ENCODE measurements around the gene GABRB2.
"Not testable (repeated sequence)": the region's sequence is repeated elsewhere in the genome, so short reads cannot be mapped to it uniquely, and the experiment has no call there.

GABRB2 gene

DNA sequence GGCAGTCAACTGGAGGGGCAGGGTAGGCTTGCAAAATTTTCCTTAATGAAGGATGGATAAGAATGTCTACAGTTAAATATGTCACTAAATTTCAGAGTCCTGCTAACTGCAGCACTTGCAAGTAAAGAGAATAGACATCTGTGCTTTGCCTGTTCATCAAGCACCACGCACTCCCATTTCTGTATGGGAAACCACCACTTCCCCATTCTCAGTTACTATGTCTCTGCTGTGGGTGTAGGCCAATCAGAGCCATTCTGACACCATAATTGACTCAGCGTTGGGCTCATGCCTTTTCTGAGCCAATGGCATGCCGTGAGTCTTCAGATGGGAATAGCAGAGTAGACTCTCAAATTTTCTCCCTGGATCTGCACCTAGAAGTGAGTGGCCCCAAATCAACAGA, 247.5 kb downstream of the GABRB2 start:
- DNase-seq (ENCODE audit: low read depth) = no peak

DNA sequence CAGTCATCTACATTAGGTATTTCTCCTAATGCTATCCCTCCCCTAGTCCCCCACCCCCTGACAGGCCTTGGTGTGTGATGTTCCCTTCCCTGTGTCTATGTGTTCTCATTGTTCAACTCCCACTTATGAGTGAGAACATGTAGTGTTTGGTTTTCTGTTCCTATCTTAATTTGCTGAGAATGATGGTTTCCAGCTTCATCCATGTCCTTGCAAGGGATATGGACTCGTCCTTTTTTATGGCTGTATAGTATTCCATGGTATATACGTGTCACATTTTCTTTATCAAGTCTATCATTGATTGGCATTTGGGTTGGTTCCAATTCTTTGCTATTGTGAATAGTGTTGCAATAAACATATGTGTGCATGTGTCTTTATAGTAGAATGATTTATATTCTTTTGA, 249.1 kb downstream of the GABRB2 start:
- DNase-seq (ENCODE audit: low read depth) = not testable (repeated sequence)

DNA sequence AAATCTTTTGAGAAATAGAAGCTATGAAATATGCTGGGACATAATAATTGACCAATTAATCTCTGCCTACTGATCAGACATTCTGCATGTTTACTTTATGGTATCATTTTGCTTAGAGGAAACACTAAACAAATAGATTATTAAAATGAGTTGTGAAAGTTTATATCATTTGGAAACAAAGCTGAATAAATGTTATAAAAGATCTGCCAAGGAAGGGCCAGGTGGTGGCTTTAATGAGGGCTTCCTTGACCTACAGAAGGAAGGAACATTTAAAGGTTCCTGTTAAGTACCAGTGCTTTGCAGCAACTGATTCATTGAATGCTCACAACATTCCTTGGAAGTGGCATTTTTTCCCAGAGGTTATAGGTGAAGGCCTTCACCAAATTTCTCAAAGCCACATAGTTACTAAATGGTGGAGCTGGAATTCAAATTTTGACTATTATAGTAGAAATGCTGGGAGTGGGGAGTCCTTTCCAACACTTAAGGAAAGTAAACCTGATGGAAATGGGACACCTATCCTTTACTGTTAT, 250.7 kb downstream of the GABRB2 start:
- no peak for DNase-seq (ENCODE audit: low read depth)

DNA sequence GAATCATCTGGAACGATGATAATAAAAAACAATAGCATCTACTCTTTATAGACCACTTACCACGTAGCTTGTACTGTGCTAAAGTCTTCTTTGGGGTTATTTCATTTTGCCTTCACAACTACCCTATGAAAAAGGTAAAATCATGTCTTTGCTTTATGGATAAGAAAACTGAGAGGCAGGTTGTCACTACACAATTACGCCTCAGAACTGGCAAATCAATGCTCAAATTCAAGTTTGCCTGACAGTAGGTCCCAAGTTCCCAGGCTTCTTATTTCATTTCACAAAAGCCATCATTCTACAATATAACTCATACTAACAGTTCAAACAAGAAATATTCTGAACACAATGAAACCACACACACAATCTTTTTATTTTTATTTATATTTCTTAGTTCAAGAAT, 258.5 kb downstream of the GABRB2 start:
- DNase-seq (ENCODE audit: low read depth) = no peak

DNA sequence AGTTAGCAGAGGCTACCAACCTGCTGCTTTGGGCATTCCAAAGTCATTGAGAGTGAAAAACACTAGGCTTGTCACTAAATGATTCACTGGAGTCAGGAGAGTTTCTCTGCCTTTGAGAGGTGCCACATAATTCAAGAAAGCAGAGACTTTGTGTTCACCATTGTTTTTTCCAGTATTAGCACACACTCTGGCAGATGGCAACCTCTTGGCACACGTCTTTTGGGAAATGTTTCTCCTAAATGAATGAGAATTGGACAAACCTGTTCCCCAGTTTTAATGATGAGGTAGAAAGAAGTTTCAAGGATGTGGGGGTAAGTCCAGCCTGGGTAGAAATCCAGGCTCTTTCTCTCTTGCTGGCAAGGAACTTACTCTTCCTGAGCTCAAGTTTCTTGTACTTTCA, 259.1 kb downstream of the GABRB2 start:
- DNase-seq (ENCODE audit: low read depth) = no peak

DNA sequence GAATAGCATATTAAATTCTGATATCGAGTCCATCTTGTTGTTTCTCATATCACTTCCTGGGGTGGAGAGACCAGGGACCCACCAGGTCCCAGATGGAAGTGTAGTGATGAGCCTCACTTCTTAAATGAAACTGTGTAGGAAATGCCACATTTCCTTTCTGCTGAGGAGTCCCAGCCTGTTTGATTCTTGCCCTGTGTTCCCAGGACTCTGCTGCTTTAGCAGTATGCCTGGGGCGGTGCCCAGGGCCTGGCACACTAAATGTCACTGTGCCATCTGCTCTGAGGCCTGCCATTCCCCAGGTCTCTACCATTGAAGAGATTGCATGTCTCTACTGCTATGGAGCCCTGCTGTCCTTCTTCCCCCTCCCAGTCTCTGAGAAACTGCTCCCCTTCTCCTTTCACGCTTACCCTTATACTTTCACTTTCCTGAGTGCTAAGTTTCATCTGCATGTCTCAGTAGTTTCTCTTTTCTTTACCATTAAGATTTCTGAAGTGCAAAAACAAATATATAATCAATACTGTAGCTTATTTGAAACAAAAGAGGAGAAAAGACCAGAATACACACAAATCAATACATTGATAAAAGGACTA, 260.4 kb downstream of the GABRB2 start:
- DNase-seq (ENCODE audit: low read depth) = no peak

DNA sequence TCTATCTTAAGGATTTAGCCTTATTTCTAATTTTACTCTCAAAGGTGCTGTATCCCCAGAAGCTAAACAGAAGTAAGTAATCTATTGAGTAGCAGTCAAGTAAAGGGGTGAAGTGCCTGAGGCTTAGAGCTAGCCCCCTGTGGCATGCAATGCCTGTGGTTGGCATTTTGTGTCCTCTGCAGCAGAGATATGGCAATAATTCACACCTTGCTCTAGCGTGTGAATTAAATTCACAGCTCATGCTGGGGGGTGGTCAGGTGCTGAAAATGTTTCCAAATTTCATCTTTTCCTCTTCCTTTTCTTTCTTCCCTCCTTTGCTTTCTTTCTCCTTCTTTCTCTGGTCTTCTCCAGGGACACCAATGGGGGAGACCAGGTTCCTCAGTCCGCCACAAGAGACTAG, 262.1 kb downstream of the GABRB2 start:
- no peak for DNase-seq (ENCODE audit: low read depth)

DNA sequence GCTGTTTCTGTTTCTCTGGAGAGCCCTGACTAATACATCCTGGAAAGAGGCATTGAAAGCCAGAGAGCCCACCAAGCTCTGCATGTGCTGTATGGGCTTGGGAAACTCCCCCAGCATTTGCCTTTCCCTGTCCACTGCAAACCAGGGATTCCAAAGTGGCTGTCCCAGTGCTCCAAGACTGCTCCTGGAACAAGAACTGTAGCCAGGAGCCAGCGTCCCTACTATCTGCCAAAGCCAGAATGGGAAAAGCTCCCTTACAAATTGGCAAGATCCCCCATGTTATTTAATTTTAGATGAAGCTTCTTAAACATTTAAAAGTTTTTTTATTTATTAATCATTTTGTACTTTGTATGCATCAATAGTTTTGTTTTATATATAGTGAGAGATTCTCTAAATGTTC, 263.2 kb downstream of the GABRB2 start:
- no peak for DNase-seq (ENCODE audit: low read depth)

DNA sequence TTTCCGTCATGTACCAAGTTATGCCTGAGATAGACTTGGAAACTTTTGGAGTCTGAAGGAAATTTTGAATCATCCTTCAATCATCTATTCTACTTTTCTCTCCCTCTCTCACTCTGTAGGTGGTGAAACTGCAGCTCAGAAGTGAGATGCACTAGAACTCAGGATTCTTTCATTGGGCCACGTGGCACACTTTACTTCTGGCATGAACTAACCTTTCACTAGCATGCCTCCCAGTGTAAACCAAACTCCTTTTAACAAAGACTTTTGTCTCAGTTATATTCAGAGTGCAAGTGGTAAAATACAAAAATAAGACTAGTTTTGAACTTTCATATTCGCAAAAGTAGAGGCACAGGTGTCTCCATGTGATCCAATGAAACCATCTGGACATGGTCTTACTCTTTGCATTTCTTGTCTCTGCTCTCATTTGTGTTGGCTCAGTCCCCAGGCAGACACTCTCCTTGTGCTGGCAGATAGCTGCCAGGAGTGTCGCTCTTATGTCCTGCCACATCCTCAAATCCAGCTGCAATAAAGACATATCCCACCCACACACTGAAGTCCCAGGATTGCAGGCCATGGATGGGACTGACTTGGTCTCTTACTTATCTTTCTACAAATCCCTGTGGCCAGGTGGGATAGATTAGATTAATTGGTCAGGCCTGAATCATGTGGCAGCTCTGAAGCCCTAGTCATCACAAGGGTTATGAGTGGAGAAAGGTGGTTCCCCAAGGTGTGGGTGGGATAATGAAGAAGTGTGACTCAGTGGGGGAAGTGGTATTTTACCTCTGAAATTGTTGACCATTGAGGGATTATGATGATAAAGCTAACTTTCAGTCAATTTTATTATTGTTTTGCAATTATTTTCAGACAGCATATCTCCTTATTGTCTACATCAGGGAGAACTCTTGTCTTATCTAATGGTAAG, 267.5 kb downstream of the GABRB2 start:
- no peak for DNase-seq (ENCODE audit: low read depth)

DNA sequence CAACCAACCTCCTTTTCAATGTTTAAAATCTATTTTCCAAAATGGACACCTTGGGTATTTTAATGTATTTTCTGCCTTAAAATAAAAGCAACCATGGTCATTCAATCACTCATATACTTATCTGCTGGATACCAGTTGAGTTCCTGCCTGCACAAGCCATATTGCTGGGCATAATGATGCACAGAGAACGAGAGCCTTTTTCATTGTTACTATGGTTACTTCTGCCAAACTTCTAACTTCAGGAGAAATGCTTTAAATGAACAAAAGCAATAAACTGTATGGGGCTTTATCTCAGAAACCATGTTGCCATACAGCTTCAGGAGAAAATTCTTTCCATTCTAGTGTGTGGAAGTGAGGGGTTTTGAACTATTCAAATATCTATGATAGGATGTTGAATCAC, 269.5 kb downstream of the GABRB2 start:
- no peak for DNase-seq (ENCODE audit: low read depth)

DNA sequence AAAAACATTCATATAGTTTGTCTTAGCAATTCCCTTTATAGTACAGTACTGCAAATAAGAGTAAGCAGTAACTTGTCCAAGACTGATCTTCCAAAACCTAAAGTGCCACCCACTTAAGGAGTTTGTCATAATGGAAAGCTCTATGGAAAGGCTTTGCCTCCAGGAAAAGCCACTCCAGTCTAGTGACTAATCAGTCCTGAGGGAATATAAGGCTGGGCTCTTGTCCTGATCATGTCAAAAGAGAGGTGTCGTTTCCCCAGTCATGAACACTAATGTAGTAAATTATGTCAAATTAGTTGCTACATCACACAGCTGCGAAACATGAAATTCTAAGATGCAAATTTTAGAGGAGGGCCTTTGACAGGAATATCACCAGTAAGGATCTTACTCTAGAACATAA, 271.6 kb downstream of the GABRB2 start:
- no peak for DNase-seq (ENCODE audit: low read depth)

DNA sequence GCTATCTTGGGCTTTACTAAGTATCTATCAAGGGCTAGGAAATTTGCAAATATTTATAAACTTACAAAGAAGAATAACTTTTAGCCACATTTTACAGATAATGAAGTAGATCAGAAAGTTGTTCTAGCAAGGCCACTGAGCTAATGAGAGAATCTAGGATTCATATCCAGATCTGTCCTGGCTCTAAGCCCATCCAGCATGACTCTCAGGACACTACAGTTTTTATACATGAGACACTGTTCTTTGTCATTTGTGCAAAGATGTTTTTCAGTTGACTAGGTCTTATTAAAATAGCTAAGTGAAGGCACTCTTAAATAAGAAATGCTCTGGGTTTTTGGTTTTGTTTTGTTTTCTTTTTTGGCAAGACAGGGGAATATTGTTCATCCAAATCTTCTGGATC, 273.1 kb downstream of the GABRB2 start:
- DNase-seq (ENCODE audit: low read depth) = no peak

DNA sequence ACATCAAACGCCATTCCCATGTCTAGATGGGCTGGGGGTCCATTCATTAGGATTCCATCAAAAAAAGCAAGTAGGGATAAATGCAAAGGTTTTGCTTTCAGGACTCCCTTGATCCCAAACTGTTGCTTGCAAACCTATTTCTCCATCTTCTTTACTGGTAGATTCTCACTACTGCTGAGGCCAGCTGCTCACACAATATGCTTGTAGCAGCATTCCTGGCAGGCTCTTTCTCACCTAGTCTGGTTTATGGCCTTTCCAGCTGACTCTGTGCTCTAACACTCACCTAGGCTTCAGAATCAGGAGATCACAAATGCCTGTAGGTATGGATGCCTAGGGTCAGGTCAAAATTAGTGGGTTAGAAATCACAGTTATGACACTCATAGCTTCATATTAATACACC, 274.7 kb downstream of the GABRB2 start:
- DNase-seq (ENCODE audit: low read depth) = no peak

DNA sequence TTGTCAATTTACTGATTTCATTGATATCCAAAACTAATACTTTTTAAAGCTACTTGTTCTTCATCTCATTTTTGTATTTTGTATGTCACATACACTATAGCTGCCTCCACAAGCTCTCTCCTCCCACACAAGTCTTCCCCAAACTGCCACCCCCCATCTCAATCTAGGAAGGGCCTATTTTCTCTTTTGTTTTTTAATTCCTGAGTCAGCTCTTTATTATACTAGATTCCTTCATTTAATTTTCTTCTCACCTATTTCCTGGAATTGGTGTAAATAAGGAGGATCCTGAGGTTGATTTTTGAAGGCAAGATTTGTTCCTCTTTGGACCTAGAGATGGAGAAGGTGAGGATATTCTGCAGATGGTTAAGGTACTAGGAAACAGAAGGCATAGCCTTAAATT, 277.4 kb downstream of the GABRB2 start:
- DNase-seq (ENCODE audit: low read depth) = no peak

DNA sequence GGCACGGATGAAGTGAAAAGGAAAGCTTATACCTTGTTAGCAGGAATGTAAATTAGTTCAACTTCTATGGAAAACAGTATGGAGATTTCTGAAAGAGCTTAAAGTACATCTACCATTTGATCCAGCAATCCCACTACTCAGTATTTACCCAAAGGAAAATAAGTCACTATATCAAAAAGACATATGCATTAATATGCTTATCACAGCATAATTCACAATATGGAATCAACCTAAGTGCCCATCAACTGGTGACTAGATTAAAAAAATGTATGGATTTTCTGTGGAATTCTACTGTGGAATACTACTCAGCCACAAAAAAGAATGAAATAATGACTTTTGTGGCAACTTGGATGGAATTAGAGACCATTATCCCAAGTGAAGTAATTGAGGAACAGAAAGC, 279.6 kb downstream of the GABRB2 start:
- no peak for DNase-seq (ENCODE audit: low read depth)

DNA sequence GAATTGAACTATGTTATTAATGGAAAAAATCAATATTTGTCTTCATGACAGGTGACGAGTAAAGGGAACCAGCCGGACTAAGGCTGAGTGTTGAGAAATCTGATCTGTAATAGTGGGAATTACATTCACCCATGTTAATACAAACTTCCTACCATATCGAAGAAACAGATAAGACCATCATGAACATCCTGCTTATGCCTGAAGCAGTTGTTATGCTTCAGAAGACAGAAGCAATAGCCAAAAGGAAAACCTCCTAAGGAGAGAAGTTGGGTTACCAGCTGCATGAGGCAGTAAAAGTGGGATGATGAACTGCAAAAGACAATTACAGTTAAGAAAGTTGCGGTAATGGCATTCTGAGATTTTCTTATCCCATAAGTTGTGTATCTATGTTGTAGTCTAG, 281.5 kb downstream of the GABRB2 start:
- no peak for DNase-seq (ENCODE audit: low read depth)

DNA sequence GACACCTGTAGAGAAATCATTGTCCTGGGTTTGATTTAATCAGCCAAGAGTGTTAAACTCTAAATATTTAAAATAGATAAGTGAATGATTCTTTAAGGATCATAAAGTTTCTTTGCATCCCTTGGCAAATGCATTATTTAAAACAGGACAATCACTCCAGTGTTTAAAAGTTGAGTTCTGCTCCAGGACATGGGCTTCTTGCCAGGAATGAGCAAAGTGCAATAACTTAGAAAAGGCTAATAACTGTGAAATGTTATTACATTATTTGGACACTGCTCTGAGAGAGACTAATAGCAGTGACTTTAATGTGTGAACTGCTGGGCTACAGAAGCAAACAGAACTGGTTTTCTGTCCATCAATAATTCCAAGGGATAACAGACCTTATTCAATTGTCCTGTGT, 283.3 kb downstream of the GABRB2 start:
- no peak for DNase-seq (ENCODE audit: low read depth)

DNA sequence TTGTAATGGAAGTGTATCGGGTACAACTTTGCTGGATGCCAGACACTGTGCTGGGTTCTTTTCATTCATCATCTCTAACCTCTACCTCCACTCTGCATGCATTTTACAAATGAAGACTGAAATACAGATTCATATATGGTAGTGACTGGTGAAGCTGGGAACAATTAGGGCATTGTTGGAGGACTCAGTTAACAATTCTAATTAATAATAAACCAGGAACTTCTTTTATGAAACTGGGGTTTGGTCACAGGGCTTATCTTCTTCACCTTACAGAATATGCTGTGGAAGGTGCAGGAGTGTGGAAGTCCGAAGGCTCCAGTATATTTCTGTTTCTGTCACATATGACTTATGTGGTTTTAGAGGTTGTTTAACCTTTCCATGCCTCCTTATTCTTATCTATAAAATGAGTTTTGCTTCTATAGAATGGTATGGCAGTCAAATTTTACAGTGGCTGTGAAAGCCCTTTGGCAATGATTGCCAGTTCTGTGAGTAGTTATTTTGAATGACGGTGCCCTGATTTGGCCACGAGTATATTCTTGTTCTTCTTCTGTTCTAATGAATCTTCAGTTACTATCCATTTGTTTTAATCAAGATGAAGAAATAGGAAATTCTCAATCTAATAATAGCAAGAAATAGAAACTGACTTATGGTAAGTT, 284.7 kb downstream of the GABRB2 start:
- no peak for DNase-seq (ENCODE audit: low read depth)

DNA sequence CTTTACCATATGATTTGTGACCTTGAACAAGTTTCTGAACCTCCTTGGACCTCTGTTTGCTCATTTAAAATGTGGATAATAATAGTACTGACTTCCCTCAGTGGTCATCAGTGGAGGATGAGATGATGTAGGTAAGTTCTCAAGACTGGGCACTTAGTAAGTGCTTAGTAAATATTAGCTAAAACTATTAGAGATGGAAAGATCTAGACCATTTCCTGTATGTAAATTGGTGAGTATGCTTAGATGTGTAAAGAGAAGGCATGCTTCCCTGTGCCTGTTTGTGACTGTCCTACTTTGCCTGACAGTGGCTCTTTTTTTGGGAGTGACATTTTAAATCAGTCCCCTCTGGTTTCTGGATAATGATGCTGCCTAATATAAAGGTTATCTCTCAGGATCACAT, 288.1 kb downstream of the GABRB2 start:
- no peak for DNase-seq (ENCODE audit: low read depth)

DNA sequence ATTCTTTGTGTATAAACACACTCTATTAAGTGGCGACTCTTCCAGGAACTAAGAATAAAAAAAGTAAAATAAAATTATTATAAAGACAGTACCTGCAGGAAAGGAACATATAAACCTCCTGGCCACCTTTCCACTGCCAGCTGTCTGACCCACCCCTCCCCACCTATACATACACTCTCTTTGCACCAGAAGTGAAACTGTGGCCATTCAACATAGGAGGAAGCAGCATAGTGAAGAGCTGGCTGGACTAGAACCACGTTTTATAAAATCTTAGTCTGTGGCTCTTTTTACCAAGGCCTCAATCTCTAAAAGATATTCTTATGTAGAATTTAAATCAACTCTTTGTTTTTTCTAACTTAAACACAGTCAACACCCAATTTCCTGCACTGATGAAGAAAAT, 289.6 kb downstream of the GABRB2 start:
- no peak for DNase-seq (ENCODE audit: low read depth)

DNA sequence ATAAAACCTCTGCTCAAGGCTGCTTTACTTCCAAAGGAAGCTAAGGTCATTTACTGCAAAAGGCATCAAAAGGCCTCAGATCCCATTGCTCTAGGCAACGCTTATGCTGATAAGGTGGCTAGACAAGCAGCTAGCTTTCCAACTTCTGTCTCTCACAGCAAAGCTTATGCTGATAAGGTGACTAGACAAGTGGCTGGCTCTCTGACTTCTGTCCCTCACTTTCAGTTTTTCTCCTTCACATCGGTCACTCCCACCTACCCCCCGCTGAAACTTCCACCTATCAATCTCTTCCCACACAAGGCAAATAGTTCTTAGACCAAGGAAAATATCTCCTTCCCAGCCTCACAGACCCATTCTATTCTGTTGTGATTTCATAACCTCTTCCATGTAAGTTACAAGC, 293.6 kb downstream of the GABRB2 start:
- DNase-seq (ENCODE audit: low read depth) = not testable (repeated sequence)

DNA sequence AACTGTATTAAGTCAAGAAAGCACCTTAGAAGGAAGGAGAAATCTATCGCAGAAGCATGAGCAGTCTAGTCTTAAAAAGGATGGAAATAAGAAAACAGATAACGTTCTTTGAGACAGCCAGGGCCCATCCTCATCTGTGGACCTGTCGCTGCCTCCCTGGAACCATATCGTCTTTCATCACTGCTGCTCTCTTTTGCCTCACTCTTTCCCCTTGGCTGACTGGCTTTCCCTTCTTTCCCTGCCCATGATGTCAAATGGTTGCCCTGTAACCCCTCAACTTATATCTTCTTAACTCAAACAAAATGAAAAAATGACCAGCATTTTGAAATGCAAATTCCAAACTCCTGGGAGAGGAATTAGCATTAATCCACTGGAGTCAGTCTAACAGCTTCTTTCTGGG, 299.8 kb downstream of the GABRB2 start:
- no peak for DNase-seq (ENCODE audit: low read depth)

DNA sequence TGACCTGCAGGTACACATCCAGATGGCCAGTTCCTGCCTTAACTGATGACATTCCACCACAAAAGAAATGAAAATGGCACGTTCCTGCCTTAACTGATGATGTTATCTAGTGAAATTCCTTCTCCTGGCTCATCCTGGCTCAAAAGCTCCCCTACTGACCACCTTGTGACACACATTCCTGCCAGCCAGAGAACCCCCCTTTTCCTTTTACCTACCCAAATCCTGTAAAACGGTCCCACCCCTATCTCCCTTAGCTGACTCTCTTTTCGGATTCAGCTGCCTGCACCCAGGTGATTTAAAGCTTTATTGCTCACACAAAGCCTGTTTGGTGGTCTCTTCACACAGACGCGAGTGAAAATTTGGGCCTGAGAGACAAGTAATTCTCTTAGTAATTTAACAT, 300.7 kb downstream of the GABRB2 start:
- DNase-seq (ENCODE audit: low read depth) = not testable (repeated sequence)
